HFFc6 (cell line): ENCODE measurements around the gene ACOXL. TPM values are rescaled to one million over a fixed set of nuclear protein-coding genes. Genes with fewer than 3 reads are reported as not detected.

Experiments used
- DNase-seq: peaks from one replicate; pipeline ENCODE4 v3.0.0-alpha.2; 2018
- H3K27ac Mint-ChIP-seq: 2 replicates; pipeline ENCODE4 v1.8.0; 2020; ENCODE audit warnings: mild to moderate bottlenecking, mixed read lengths
- H3K27me3 Mint-ChIP-seq: 2 replicates; pipeline ENCODE4 v1.8.0; 2021; ENCODE audit warnings: mild to moderate bottlenecking, moderate library complexity, mixed read lengths; ENCODE audit not compliant: insufficient read depth
- H3K36me3 Mint-ChIP-seq: 2 replicates; pipeline ENCODE4 v1.8.0; 2021; ENCODE audit warnings: low read depth, mixed read lengths
- H3K4me1 Mint-ChIP-seq: 2 replicates; pipeline ENCODE4 v1.8.0; 2020; ENCODE audit warnings: low read depth, mixed read lengths
- H3K4me3 Mint-ChIP-seq: 2 replicates; pipeline ENCODE4 v1.8.0; 2020; ENCODE audit warnings: mild to moderate bottlenecking, moderate library complexity, mixed read lengths
- H3K9me3 Mint-ChIP-seq: 2 replicates; pipeline ENCODE4 v1.8.0; 2020; ENCODE audit warnings: mild to moderate bottlenecking, mixed read lengths
- total RNA-seq, 6 experiments: library from RNA; stranded (reverse); fragmentation: NEBNext Ultra II Directional; extraction: Animal tissue kit (Norgen Biotek cat#: 25700); gene quantifications; 2 replicates in 1 of 6; 3 replicates in 5 of 6; pipeline ENCODE4 v1.2.3, GENCODE V29; 2021
- TF ChIP-seq, protein P1 (sequence below): fragments of 200-600 bp; sonication (generic); IDR thresholded peaks from 2 replicates; pipeline ENCODE4 v1.5.0; 2021; ENCODE audit warnings: antibody characterized with exemption, mild to moderate bottlenecking

The ACOXL gene
- total RNA-seq, 6 experiments from 2014 or later = not detected

DNA sequence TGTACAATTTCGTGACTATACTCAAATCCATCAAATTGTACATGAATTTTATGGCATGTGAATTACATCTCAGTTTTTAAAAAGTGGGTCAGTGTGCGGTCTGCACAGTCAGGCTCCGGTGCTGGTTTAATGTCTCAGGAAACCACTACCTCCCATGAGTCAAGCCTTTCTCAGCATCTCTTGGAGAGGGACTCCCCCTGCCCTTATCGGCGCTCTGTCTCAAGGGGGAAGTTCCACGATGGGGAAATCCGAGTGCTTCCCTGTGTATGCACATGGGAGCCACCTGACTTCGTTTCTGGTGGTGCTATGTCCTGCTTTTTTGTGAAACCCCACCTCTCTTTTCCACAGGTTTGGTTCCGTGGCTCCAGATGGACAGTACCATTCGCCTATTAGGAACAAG is 72.5 kb downstream of the ACOXL start:
- TF ChIP-seq, protein P1, sequence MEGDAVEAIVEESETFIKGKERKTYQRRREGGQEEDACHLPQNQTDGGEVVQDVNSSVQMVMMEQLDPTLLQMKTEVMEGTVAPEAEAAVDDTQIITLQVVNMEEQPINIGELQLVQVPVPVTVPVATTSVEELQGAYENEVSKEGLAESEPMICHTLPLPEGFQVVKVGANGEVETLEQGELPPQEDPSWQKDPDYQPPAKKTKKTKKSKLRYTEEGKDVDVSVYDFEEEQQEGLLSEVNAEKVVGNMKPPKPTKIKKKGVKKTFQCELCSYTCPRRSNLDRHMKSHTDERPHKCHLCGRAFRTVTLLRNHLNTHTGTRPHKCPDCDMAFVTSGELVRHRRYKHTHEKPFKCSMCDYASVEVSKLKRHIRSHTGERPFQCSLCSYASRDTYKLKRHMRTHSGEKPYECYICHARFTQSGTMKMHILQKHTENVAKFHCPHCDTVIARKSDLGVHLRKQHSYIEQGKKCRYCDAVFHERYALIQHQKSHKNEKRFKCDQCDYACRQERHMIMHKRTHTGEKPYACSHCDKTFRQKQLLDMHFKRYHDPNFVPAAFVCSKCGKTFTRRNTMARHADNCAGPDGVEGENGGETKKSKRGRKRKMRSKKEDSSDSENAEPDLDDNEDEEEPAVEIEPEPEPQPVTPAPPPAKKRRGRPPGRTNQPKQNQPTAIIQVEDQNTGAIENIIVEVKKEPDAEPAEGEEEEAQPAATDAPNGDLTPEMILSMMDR = no peak

DNA sequence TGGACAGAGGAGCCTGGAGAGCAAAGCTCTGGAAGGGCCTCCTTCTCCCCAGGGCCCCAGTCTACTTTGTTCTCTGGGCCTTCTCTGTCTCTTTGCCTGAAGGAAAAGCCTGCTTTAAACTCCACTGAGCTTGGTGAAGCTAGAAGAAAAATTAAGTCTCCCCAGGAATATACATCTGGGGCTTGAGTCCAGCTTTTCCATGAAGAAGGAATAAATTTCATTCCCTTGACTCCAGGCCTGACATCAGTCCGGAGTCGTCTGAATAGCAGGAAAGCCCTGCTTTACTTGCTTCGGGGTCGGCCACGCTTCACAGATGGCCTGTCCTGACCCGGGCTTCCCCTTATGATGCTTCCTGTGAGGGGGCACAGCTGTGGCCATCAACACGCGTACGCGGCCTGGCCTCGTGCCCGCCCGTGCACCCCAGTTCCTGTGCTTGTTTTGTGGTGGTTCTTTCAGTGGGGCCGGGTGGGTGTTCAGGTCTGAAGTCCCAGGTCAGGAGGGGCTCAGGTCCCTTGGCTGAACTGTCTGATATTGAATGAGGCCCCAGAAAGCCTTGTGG is 73.6 kb downstream of the ACOXL start:
- Mint-ChIP-seq H3K9me3 (no peaks in the 10 kb centered on the region), H3K4me1 (no peaks in the 10 kb centered on the region), H3K36me3 (no peaks in the 10 kb centered on the region), H3K27ac (no peak overlapping the region), H3K4me3 (no peak overlapping the region), H3K27me3 (peaks cover 36% of the 10 kb centered on the region)
- no peak for DNase-seq
- TF ChIP-seq, protein P1 = no peak

More for the DNA sequence above, 72.5 kb downstream of the ACOXL start:
- no peak for DNase-seq
- H3K36me3 Mint-ChIP-seq = 0 out of 2 replicates have a peak, but pooled peaks cover 1% of the 10 kb centered on the region
- peaks cover 3% of the 10 kb centered on the region for H3K9me3 Mint-ChIP-seq
- H3K27ac Mint-ChIP-seq = no peak overlapping the region
- peaks cover 44% of the 10 kb centered on the region for H3K27me3 Mint-ChIP-seq
- no peaks in the 10 kb centered on the region for H3K4me1 Mint-ChIP-seq
- H3K4me3 Mint-ChIP-seq = no peak overlapping the region

DNA sequence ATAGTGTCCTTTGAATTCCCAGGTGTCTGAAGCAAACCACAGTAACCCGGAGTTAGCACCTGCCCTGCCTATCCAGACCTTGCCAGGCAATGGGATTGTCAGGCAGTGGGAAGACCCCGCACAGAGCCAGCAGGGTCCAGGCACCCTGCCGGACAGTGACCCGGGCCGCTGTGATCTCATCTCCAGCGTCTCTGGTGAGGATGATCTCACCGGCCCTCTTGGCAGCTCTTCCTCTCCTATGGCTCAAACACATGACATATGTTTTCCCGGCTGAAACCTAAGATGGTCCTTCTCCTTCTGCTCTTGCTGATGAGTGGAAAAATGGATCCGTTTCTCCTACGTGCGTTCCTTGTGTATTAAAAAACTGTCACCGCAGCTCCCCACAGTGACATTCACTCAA is 75.1 kb downstream of the ACOXL start:
- Mint-ChIP-seq H3K4me1 (peaks cover 8% of the 10 kb centered on the region), H3K9me3 (no peaks in the 10 kb centered on the region), H3K27ac (no peak overlapping the region), H3K4me3 (no peak overlapping the region), H3K27me3 (peaks cover 36% of the 10 kb centered on the region), H3K36me3 (no peaks in the 10 kb centered on the region)
- DNase-seq = peak; percentile 4
- TF ChIP-seq, protein P1 = no peak

DNA sequence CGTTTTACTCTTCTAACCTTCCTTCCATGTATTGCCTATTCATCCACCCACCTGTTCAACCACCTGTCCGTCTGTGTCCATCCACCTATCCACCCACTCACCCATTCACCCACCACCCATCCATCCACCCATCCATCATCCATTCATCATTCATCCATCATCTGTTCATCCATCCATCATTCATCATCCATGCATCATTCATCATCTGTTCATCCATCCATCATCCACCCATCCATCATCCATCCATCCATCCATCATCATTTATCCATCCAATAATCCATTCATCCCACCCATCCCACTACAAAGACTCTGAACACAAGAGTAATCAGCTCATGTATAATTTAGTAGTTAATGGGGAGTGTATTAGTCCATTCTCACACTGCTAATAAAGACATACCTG is 78.0 kb downstream of the ACOXL start:
- H3K27me3 Mint-ChIP-seq = peaks cover 37% of the 10 kb centered on the region

DNA sequence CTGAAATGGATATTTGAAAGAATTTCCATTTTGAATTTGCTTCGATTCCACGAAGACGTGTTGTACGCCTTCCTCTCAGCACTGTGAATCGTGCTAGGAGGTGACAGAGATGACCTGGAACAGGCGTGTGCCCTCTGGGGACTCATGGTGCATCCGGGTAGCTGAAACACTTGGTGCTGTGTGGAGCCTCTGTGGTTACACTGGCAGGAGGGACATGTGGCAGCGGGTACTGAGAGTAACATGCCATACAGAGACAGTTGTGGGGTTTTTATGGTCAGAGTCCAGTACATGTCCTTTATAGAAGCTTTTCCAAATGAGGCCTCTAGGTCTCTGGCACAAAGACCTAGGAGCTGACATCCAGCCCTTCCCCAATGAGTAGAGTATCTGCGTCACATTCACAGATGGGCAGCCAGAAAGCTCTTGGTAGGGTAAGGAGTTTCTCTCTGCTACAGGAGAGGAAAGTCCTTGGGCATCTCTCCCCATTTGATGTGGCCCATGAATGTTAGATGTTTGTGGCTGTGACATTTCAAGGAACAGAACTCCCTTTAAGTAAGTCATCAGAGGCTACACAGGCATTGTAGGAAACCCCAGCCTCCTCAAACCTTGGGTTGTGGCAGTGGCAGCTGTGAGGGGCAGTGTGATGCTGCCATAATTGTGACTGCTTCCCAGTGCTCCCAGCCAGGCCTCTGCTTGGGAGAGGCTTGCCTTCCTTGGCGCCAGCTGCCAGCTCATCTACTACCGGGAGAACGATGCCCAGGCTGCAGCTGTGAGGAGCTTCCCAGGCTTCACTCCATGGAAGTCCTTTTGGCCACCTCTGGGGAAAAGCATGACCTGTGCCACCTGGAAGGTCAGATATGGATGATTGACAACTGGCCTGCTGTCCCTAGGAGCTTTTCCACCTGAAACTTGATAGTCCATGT is 80.6 kb downstream of the ACOXL start:
- peaks cover 18% of the 10 kb centered on the region for H3K27me3 Mint-ChIP-seq
- H3K9me3 Mint-ChIP-seq = no peaks in the 10 kb centered on the region
- no peak for DNase-seq
- peaks cover 8% of the 10 kb centered on the region for H3K4me1 Mint-ChIP-seq
- H3K27ac Mint-ChIP-seq = no peak overlapping the region
- TF ChIP-seq, protein P1 = no peak
- H3K4me3 Mint-ChIP-seq = no peak overlapping the region
- no peaks in the 10 kb centered on the region for H3K36me3 Mint-ChIP-seq

More for the DNA sequence above, 78.0 kb downstream of the ACOXL start:
- Mint-ChIP-seq H3K4me3 (no peak overlapping the region), H3K27ac (no peak overlapping the region), H3K9me3 (no peaks in the 10 kb centered on the region), H3K4me1 (peaks cover 8% of the 10 kb centered on the region), H3K36me3 (no peaks in the 10 kb centered on the region)
- DNase-seq = no peak
- TF ChIP-seq, protein P1 = no peak
